Measurements from ENCODE around the gene ELL2. TPM values are rescaled to one million over a fixed set of nuclear protein-coding genes. Genes with fewer than 3 reads are reported as not detected.
"Not testable (repeated sequence)": the region's sequence is repeated elsewhere in the genome, so short reads cannot be mapped to it uniquely, and the experiment has no call there.

The ELL2 gene
- total RNA-seq, 1 experiment from 2014 or later: 14.4 TPM

DNA sequence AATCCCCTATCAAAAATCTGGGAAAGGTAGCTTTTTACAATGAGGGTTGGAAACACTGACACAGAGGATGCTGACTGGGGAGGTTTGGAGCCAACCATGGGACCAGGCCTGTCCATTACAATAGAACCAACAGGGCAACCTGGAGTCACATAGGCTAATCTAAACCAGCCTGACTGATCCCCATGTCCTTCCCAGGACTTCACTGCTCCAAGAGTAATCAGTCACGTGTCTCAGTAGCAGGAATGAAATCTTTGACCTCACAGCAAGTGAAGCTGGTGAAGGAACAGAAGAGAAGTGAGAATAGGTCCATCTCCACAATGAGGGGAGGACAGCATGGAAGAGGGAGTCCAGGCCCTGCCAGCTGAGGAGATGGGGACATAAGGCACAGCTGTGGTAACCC lies 123.1 kb downstream of the ELL2 start:
- no peaks in the 10 kb centered on the region for H3K36me3 ChIP-seq (replicated peaks; ENCODE audit: control insufficient read depth, insufficient read depth, low read length)
- no peaks in the 10 kb centered on the region for H3K27me3 ChIP-seq (ENCODE audit: control insufficient read depth, insufficient read depth, low read length)
- no peak overlapping the region for H3K4me3 ChIP-seq (ENCODE audit: insufficient read depth, low read depth, low read length)
- DNase-seq: no peak

DNA sequence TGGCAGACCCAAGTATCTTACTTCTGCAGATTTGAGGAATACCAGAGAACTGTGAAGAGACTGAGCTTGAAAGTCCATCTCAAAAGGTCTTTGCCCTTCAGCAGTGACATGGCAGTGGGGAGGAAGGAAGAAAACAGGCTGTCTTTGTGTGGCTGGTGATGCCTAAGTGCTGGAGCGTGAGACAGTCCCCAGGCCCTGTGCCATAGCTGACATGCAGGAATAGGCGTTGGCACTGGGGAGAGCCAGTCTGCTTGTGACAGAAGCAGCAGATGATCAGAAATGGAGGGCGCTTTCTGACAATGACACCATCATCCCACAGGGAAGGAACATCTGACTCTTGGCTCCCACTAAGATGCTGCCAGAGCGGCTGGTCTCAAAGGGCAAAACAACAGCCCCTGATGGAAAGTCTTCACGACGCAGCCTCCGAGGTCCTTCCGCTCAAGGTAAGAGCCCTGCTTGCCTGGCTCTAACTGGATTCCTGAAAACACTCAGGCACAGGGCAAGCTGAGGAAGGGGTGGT lies 123.6 kb downstream of the ELL2 start:
- no peaks in the 10 kb centered on the region for H3K27me3 ChIP-seq (ENCODE audit: control insufficient read depth, insufficient read depth, low read length)
- no peak overlapping the region for H3K4me3 ChIP-seq (ENCODE audit: insufficient read depth, low read depth, low read length)
- H3K36me3 ChIP-seq (replicated peaks; ENCODE audit: control insufficient read depth, insufficient read depth, low read length): no peaks in the 10 kb centered on the region
- DNase-seq: no peak

DNA sequence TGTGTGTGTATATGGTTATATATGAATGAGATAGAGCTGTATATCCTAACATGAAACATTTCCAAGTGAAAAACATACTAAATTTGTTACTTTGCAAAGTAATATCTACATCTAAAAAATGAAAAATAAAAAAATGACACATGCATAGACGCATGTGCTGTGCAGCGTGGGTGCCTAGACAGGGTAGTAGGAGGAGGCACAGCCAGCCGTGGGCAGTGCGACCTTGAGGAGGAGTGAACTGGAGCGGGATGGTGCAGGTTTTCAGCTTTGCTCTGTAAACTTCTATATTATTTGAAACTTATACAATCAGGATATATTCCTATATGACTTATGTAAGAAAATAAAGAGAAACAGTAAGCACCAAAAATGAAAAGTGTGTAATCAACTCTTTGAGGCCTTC lies 124.2 kb downstream of the ELL2 start:
- no peaks in the 10 kb centered on the region for H3K27me3 ChIP-seq (ENCODE audit: control insufficient read depth, insufficient read depth, low read length)
- no peaks in the 10 kb centered on the region for H3K36me3 ChIP-seq (replicated peaks; ENCODE audit: control insufficient read depth, insufficient read depth, low read length)
- DNase-seq: no peak
- H3K4me3 ChIP-seq (ENCODE audit: insufficient read depth, low read depth, low read length): no peak overlapping the region

DNA sequence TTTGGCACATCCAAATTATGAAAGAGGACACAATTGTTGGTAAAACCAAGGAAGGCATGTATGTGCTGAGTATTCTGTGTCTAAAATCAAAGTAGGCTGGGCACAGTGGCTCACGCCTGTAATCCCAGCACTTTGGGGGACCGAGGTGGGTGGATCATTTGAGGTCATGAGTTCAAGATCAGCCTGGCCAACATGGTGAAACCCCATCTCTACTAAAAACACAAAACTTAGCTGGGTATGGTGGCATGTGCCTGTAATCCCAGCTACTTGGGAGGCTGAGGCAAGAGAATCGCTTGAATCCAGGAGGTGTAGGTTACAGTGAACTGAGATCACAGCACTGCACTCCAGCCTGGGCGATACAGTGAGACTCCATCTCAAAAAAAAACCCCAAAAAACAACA lies 124.7 kb downstream of the ELL2 start:
- not testable (repeated sequence) for H3K4me3 ChIP-seq (ENCODE audit: insufficient read depth, low read depth, low read length); DNase-seq; H3K27me3 ChIP-seq (ENCODE audit: control insufficient read depth, insufficient read depth, low read length); H3K36me3 ChIP-seq (replicated peaks; ENCODE audit: control insufficient read depth, insufficient read depth, low read length)

DNA sequence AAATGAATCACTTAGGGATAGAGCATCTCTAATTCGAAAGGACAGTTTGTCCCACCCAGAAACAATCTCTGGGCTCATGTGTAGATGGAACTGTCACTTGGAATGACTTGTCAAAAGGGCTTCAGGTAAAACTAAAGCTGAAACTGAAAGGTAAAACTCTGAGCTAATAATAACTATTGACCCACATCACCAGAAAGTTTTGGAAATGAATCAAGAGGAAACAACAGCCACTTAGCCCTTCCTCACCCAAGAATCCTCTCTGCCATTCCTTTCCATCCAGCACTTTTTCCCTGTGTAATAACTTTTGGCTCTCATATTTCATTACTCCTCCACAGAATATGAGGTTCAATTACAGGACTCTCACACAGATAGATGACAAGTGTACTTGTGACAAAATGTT lies 125.1 kb downstream of the ELL2 start:
- DNase-seq: no peak
- Histone ChIP-seq H3K4me3 (ENCODE audit: insufficient read depth, low read depth, low read length) (no peak overlapping the region), H3K27me3 (ENCODE audit: control insufficient read depth, insufficient read depth, low read length) (no peaks in the 10 kb centered on the region), H3K36me3 (replicated peaks; ENCODE audit: control insufficient read depth, insufficient read depth, low read length) (no peaks in the 10 kb centered on the region)

DNA sequence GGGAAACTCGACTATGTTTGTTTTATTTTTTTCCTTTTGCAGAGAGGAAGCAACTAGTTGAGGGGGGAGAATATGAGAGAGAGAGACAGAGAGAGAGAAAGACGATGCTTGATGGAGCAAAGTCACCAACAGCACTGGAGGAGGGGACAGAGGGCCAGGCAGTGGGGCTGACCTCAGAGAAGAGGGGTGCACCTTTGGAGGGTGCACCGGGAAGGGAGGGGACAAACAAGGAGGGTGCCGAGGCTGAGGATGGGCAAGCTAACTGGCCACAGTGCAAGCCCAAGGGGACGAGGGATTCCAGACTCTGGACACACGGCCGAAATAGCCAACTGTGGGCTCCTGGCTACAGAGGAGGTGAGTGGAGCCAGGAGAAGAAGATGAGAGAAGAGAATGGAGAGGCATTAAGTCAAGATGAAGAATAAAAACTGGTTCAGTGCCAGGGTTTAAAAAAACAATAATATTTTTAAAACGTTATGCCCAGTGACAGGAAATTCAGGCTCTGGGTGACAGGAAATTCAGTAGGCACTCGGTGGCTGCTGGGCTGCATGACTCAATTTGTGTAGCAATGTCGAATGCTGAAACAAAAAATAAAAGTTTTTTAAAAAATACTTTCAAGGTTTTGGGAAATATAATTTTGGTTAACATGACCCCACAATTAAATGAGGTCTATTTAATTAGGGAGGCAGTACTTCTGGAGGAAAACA lies 125.8 kb downstream of the ELL2 start:
- DNase-seq: no peak
- no peaks in the 10 kb centered on the region for H3K27me3 ChIP-seq (ENCODE audit: control insufficient read depth, insufficient read depth, low read length)
- H3K36me3 ChIP-seq (replicated peaks; ENCODE audit: control insufficient read depth, insufficient read depth, low read length): no peaks in the 10 kb centered on the region
- H3K4me3 ChIP-seq (ENCODE audit: insufficient read depth, low read depth, low read length): no peak overlapping the region

Other genes with a start within 250 kb of the ELL2 start
- gene RHOBTB3, start 230.5 kb downstream of the ELL2 start, total RNA-seq (2014; rRNA removed; shearing (Covaris generic)): 23.0 and 45.6 TPM in 2 replicates
- gene GLRX, start 139.1 kb downstream of the ELL2 start, total RNA-seq (2014; rRNA removed; shearing (Covaris generic)): 25.0 and 41.6 TPM in 2 replicates

All from H7 (cell line).